ENCODE measurements around the gene SLC4A5.

DNA sequence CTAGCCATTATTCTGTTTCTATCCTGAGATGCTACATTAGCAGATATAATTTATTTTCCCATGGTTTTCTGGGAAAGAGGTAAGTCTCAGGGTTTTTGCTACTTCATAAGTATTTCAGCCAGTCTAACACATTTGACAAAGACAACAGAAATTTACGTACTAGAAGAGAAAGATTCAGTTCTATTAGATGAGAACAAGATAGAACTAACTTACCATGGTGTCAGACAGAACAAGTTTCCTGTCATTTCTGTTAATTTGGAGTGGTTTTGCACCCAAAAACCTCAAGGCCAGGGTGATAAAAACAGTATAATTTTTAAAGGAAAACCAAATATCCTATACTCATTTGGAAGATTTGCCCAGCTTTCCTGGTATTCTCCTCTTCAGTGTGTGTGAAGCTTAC, 15.6 kb downstream of the SLC4A5 start:
- TF ChIP-seq EP300 (IDR thresholded peaks at IDR 0.05) (no peak), POLR2A (IDR thresholded peaks at IDR 0.05) (no peak)
- TF ChIP-seq, protein P1, sequence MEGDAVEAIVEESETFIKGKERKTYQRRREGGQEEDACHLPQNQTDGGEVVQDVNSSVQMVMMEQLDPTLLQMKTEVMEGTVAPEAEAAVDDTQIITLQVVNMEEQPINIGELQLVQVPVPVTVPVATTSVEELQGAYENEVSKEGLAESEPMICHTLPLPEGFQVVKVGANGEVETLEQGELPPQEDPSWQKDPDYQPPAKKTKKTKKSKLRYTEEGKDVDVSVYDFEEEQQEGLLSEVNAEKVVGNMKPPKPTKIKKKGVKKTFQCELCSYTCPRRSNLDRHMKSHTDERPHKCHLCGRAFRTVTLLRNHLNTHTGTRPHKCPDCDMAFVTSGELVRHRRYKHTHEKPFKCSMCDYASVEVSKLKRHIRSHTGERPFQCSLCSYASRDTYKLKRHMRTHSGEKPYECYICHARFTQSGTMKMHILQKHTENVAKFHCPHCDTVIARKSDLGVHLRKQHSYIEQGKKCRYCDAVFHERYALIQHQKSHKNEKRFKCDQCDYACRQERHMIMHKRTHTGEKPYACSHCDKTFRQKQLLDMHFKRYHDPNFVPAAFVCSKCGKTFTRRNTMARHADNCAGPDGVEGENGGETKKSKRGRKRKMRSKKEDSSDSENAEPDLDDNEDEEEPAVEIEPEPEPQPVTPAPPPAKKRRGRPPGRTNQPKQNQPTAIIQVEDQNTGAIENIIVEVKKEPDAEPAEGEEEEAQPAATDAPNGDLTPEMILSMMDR (IDR thresholded peaks at IDR 0.05): no peak

All from upper lobe of left lung (tissue), 4 donors.